HepG2 (cell line): ENCODE measurements around the gene LIM2. TPM values are rescaled to one million over a fixed set of nuclear protein-coding genes. Genes with fewer than 3 reads are reported as not detected.
A peak's percentile ranks its signal among the peaks of the same experiment; 100 is the strongest.

Experiments used
- CBX2 ChIP-seq, 2 experiments: fragments of 200-600 bp in 1 of 2; sonication (generic); formaldehyde crosslinking in 1 of 2; IDR thresholded peaks; 2 replicates each; pipeline versions ENCODE4 v1.7.0 to v1.8.1; 2018 to 2022; ENCODE audit warnings: low read depth in 2 of 2, low read length in 1 of 2, mild to moderate bottlenecking in 1 of 2, missing genetic modification reagents in 1 of 2
- CENPX ChIP-seq: sonication (generic); formaldehyde crosslinking; IDR thresholded peaks from 2 replicates; pipeline ENCODE4 v1.9.0; 2021; ENCODE audit warnings: mild to moderate bottlenecking, missing genetic modification reagents, moderate library complexity
- FOXO1 ChIP-seq: sonication (generic); formaldehyde crosslinking; IDR thresholded peaks from 2 replicates; pipeline ENCODE4 v1.4.0; 2020; ENCODE audit warnings: missing genetic modification reagents
- GPN1 ChIP-seq: sonication (generic); formaldehyde crosslinking; IDR thresholded peaks from 2 replicates; pipeline ENCODE4 v1.5.1; 2020; ENCODE audit warnings: missing genetic modification reagents, borderline replicate concordance
- HNRNPUL1 ChIP-seq: fragments of 200-400 bp; formaldehyde crosslinking; IDR thresholded peaks from 2 replicates; pipeline ENCODE4 v1.6.1; 2017; ENCODE audit warnings: low read depth, mild to moderate bottlenecking, low read length, moderate library complexity
- MEIS2 ChIP-seq: sonication (generic); formaldehyde crosslinking; IDR thresholded peaks from 2 replicates; pipeline ENCODE4 v1.9.0; 2021; ENCODE audit warnings: mild to moderate bottlenecking, missing genetic modification reagents
- MXD4 ChIP-seq: IDR thresholded peaks from 2 replicates; pipeline ENCODE4 v1.6.1; 2016; ENCODE audit warnings: mild to moderate bottlenecking, missing biosample characterization, missing genetic modification reagents
- NR2F6 ChIP-seq, 2 experiments: IDR thresholded peaks; 2 replicates each; pipeline ENCODE4 v1.6.1; 2016; ENCODE audit warnings: antibody characterized with exemption in 1 of 2, mild to moderate bottlenecking in 1 of 2
- PHF21A ChIP-seq: sonication (generic); formaldehyde crosslinking; IDR thresholded peaks from 2 replicates; pipeline ENCODE4 v1.5.0; 2020; ENCODE audit warnings: mild to moderate bottlenecking, missing genetic modification reagents
- SP2 ChIP-seq: sonication (generic); formaldehyde crosslinking; IDR thresholded peaks from 2 replicates; pipeline ENCODE4 v1.5.1; 2020; ENCODE audit warnings: mild to moderate bottlenecking, missing genetic modification reagents
- TSC22D2 ChIP-seq: sonication (generic); formaldehyde crosslinking; IDR thresholded peaks from 2 replicates; pipeline ENCODE4 v1.5.1; 2020; ENCODE audit warnings: missing genetic modification reagents, mild to moderate bottlenecking, borderline replicate concordance
- XBP1 ChIP-seq: sonication (generic); formaldehyde crosslinking; IDR thresholded peaks from 2 replicates; pipeline ENCODE4 v1.5.0; 2020; ENCODE audit warnings: missing genetic modification reagents
- ZC3H4 ChIP-seq: sonication (generic); formaldehyde crosslinking; IDR thresholded peaks from 2 replicates; pipeline ENCODE4 v1.4.0; 2020; ENCODE audit warnings: missing genetic modification reagents, borderline replicate concordance
- ZFP90 ChIP-seq: sonication (generic); formaldehyde crosslinking; IDR thresholded peaks from 2 replicates; pipeline ENCODE4 v1.8.0; 2022; ENCODE audit warnings: missing genetic modification reagents, mild to moderate bottlenecking, inconsistent platforms, borderline replicate concordance
- ZNF121 ChIP-seq: sonication (generic); formaldehyde crosslinking; IDR thresholded peaks from 2 replicates; pipeline ENCODE4 v1.5.0; 2020; ENCODE audit warnings: mild to moderate bottlenecking, missing genetic modification reagents
- ZNF432 ChIP-seq: sonication (generic); formaldehyde crosslinking; IDR thresholded peaks from 2 replicates; pipeline ENCODE4 v1.5.0; 2020; ENCODE audit warnings: missing genetic modification reagents, mild to moderate bottlenecking, borderline replicate concordance
- ZNF724P ChIP-seq: sonication (generic); formaldehyde crosslinking; IDR thresholded peaks from 2 replicates; pipeline ENCODE4 v1.8.0; 2022; ENCODE audit warnings: missing genetic modification reagents, borderline replicate concordance
- polyA plus RNA-seq, 8 experiments: library from polyadenylated mRNA; depleted of rRNA in 3 of 8; stranded (reverse) in 7 of 8; unstranded in 1 of 8; fragments of >200 nt; fragmentation: Illumina TruSeq in 4 of 8; extraction: Trizol in 4 of 8; gene quantifications; 2 replicates each; pipeline versions ENCODE4 v1.2.1 to v1.2.3, GENCODE V29; 2011 to 2016; ENCODE audit warnings: low read depth in 4 of 8, missing spikeins in 1 of 8, mixed read lengths in 1 of 8; ENCODE audit not compliant: insufficient read depth in 1 of 8
- total RNA-seq, 5 experiments: library from RNA; depleted of rRNA; stranded (reverse); fragments of >200 nt; fragmentation: Illumina TruSeq; extraction: Trizol; gene quantifications; 2 replicates each; pipeline ENCODE4 v1.2.3, GENCODE V29; 2016; ENCODE audit warnings: low read depth in 1 of 5
- TF ChIP-seq, protein P1 (sequence below): sonication (generic); formaldehyde crosslinking; IDR thresholded peaks from 2 replicates; pipeline ENCODE4 v1.5.0; 2020; ENCODE audit warnings: missing genetic modification reagents
- TF ChIP-seq, protein P2 (sequence below): fragments of 450-650 bp; IDR thresholded peaks from 2 replicates; pipeline ENCODE4 v1.6.1; 2017; ENCODE audit warnings: mild to moderate bottlenecking
- TF ChIP-seq, protein P3 (sequence below): sonication (generic); formaldehyde crosslinking; IDR thresholded peaks from 2 replicates; pipeline ENCODE4 v1.5.1; 2020; ENCODE audit warnings: missing genetic modification reagents, mild to moderate bottlenecking, borderline replicate concordance
- TF ChIP-seq, protein P4 (sequence below): conservative IDR thresholded peaks from 2 replicates; pipeline ENCODE4 v1.6.1; 2018; ENCODE audit warnings: missing genetic modification reagents
- TF ChIP-seq, protein P5 (sequence below): sonication (generic); formaldehyde crosslinking; IDR thresholded peaks from 2 replicates; pipeline ENCODE4 v1.8.0; 2022; ENCODE audit warnings: missing genetic modification reagents, low read depth, mild to moderate bottlenecking, borderline replicate concordance

Gene LIM2
- total and polyA plus RNA-seq, 2 of the 13 experiments (the other 11 are each of a cell fraction or from before 2014, with no cell fraction given): 1.3 TPM; not detected in 1

DNA sequence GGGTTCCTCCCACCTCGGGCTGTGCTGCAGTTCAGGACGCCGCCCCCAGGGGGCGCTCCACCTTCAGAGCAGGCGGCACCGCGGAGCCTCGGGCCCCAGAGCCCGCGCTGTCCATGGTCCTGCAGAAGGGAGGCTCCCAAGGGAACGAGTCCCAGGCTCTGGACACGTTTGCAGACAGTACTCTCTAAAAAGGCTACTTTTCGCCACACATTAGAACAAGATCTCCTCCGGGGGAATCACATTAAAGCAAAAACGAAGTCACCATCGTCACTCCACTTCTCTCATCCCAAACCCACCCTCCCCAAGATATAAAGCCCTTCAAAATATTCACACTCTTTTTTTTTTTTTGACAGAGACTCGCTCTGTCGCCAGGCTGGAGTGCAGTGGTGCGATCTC lies 34.3 kb upstream of the LIM2 start (continued):
- TF ChIP-seq, protein P1, sequence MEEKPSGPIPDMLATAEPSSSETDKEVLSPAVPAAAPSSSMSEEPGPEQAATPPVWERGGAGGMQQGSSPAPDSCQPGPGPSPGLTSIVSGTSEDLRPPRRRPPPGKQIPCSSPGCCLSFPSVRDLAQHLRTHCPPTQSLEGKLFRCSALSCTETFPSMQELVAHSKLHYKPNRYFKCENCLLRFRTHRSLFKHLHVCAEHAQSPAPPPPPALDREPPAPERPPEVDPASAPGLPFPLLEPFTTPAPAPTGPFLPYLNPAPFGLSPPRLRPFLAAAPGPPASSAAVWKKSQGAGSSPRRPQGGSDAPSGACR (CRISPR knock-in tag): peak; percentile 74; the same call in 1 of the 2 replicates
- TF ChIP-seq FOXO1 (CRISPR knock-in tag) (peak; percentile 90), MXD4 (CRISPR knock-in tag) (peak; percentile 94), CBX2 (IDR thresholded peaks at IDR 0.05; ENCODE audit: low read depth, low read length) (no peak), CBX2 (CRISPR knock-in tag; IDR thresholded peaks at IDR 0.05; ENCODE audit: low read depth) (peak; percentile 74; the same call in 1 of the 2 replicates), ZNF724P (CRISPR knock-in tag) (peak; percentile 80; the same call in 1 of the 2 replicates), NR2F6 (IDR thresholded peaks at IDR 0.05) (no peak), NR2F6 (CRISPR knock-in tag; IDR thresholded peaks at IDR 0.05) (peak; percentile 67; the same call in 1 of the 2 replicates), ZNF121 (CRISPR knock-in tag) (0 out of 2 replicates have a peak, but pooled peaks have one; percentile 25), CENPX (0 out of 2 replicates have a peak, but pooled peaks have one; percentile 57), ZNF432 (CRISPR knock-in tag) (peak; percentile 63; the same call in 1 of the 2 replicates), SP2 (CRISPR knock-in tag) (0 out of 2 replicates have a peak, but pooled peaks have one; percentile 23), ZC3H4 (CRISPR knock-in tag) (peak; percentile 64; the same call in 1 of the 2 replicates), HNRNPUL1 (no peak), ZFP90 (CRISPR knock-in tag) (peak; percentile 97), GPN1 (CRISPR knock-in tag) (peak; percentile 95), MEIS2 (CRISPR knock-in tag) (peak; percentile 98), TSC22D2 (CRISPR knock-in tag) (peak; percentile 100), PHF21A (CRISPR knock-in tag) (0 out of 2 replicates have a peak, but pooled peaks have one; percentile 34), XBP1 (peak; percentile 96)
- TF ChIP-seq, protein P2, sequence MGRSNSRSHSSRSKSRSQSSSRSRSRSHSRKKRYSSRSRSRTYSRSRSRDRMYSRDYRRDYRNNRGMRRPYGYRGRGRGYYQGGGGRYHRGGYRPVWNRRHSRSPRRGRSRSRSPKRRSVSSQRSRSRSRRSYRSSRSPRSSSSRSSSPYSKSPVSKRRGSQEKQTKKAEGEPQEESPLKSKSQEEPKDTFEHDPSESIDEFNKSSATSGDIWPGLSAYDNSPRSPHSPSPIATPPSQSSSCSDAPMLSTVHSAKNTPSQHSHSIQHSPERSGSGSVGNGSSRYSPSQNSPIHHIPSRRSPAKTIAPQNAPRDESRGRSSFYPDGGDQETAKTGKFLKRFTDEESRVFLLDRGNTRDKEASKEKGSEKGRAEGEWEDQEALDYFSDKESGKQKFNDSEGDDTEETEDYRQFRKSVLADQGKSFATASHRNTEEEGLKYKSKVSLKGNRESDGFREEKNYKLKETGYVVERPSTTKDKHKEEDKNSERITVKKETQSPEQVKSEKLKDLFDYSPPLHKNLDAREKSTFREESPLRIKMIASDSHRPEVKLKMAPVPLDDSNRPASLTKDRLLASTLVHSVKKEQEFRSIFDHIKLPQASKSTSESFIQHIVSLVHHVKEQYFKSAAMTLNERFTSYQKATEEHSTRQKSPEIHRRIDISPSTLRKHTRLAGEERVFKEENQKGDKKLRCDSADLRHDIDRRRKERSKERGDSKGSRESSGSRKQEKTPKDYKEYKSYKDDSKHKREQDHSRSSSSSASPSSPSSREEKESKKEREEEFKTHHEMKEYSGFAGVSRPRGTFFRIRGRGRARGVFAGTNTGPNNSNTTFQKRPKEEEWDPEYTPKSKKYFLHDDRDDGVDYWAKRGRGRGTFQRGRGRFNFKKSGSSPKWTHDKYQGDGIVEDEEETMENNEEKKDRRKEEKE: no peak
- TF ChIP-seq, protein P3, sequence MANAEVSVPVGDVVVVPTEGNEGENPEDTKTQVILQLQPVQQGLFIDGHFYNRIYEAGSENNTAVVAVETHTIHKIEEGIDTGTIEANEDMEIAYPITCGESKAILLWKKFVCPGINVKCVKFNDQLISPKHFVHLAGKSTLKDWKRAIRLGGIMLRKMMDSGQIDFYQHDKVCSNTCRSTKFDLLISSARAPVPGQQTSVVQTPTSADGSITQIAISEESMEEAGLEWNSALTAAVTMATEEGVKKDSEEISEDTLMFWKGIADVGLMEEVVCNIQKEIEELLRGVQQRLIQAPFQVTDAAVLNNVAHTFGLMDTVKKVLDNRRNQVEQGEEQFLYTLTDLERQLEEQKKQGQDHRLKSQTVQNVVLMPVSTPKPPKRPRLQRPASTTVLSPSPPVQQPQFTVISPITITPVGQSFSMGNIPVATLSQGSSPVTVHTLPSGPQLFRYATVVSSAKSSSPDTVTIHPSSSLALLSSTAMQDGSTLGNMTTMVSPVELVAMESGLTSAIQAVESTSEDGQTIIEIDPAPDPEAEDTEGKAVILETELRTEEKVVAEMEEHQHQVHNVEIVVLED (CRISPR knock-in tag): 0 out of 2 replicates have a peak, but pooled peaks have one; percentile 17
- TF ChIP-seq, protein P4, sequence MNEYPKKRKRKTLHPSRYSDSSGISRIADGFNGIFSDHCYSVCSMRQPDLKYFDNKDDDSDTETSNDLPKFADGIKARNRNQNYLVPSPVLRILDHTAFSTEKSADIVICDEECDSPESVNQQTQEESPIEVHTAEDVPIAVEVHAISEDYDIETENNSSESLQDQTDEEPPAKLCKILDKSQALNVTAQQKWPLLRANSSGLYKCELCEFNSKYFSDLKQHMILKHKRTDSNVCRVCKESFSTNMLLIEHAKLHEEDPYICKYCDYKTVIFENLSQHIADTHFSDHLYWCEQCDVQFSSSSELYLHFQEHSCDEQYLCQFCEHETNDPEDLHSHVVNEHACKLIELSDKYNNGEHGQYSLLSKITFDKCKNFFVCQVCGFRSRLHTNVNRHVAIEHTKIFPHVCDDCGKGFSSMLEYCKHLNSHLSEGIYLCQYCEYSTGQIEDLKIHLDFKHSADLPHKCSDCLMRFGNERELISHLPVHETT: peak; percentile 90
- TF ChIP-seq, protein P5, sequence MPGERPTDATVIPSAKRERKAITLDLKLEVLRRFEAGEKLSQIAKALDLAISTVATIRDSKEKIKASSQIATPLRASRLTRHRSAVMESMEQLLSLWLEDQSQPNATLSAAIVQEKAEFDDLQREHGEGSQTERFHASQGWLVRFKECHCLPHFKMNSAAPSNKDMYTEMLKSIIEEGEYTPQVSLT (CRISPR knock-in tag): peak; percentile 77; the same call in 1 of the 2 replicates
